ENCODE results near the gene SSX4. TPM values are rescaled to one million over a fixed set of nuclear protein-coding genes. Genes with fewer than 3 reads are reported as not detected.
"Not testable (repeated sequence)": the region's sequence is repeated elsewhere in the genome, so short reads cannot be mapped to it uniquely, and the experiment has no call there.

Gene SSX4
- polyA plus RNA-seq, 1 donor (not counting 4 experiments of a cell fraction or from before 2014, with no cell fraction given), result not detected

DNA sequence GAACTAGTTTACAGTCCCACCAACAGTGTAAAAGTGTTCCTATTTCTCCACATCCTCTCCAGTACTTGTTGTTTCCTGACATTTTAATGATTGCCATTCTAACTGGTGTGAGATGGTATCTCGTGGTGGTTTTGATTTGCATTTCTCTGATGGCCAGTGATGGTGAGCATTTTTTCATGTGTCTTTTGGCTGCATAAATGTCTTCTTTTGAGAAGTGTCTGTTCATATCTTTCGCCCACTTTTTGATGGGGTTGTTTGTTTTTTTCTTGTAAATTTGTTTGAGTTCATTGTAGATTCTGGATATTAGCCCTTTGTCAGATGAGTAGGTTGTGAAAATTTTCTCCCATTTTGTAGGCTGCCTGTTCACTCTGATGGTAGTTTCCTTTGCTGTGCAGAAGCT, 13.6 kb downstream of the SSX4 start:
- H3K4me2 ChIP-seq (ENCODE audit: control insufficient read depth, extremely low read depth, insufficient read depth, low read depth, low read length); dilution Hi-C loops (cut with MboI; ENCODE audit: extremely low pct_ligation_motif_present, low sequenced_read_pairs); H3K4me3 ChIP-seq (ENCODE audit: control insufficient read depth in 2 of 3, extremely low read depth in 1 of 3, insufficient read depth in 2 of 3, low read depth in 1 of 3, low read length in 3 of 3); H3K27me3 ChIP-seq (ENCODE audit: control insufficient read depth, extremely low read depth, insufficient read depth, low read length); H3K4me1 ChIP-seq (ENCODE audit: control insufficient read depth, extremely low read depth, insufficient read depth, low read length); DNase-seq (ENCODE audit: low read depth, low spot score); FAIRE-seq; H3K9me3 ChIP-seq (ENCODE audit: control insufficient read depth, low read depth, low read length); H3K9ac ChIP-seq (ENCODE audit: control insufficient read depth, extremely low read depth, insufficient read depth, low read length); H3K9me1 ChIP-seq (ENCODE audit: control insufficient read depth, extremely low read depth, insufficient read depth, low read length); H3K79me2 ChIP-seq (ENCODE audit: control insufficient read depth, insufficient read depth, low read length); H3K27ac ChIP-seq (ENCODE audit: control insufficient read depth, insufficient read depth, low read length); H2AFZ ChIP-seq (ENCODE audit: control insufficient read depth, low read length); H3K36me3 ChIP-seq (ENCODE audit: control insufficient read depth in 2 of 2, extremely low read depth in 1 of 2, insufficient read depth in 2 of 2, low read length in 2 of 2); H4K20me1 ChIP-seq (ENCODE audit: control insufficient read depth, extremely low read depth, insufficient read depth, low read length): not testable (repeated sequence)

DNA sequence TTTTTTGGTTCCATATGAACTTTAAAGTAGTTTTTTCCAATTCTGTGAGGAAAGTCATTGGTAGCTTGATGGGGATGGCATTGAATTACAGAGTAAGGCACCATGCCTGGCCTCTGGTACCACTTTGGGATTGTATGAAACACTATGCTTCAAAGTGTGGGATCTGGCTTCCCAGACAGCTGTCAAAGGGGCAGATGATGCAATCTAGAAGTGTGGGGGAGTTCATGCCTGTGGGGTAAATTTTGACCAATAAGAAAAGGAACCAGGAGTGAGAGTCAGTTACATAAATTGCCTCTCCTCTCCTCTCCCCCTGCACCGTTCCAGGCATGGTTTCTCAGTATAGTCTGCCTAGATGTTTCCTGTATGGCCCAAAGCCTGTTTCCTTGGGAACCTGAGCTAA, 14.5 kb downstream of the SSX4 start:
- DNase-seq (ENCODE audit: low read depth, low spot score); H3K36me3 ChIP-seq (ENCODE audit: control insufficient read depth in 2 of 2, extremely low read depth in 1 of 2, insufficient read depth in 2 of 2, low read length in 2 of 2); H3K4me3 ChIP-seq (ENCODE audit: control insufficient read depth in 2 of 3, extremely low read depth in 1 of 3, insufficient read depth in 2 of 3, low read depth in 1 of 3, low read length in 3 of 3); H3K9ac ChIP-seq (ENCODE audit: control insufficient read depth, extremely low read depth, insufficient read depth, low read length); H3K79me2 ChIP-seq (ENCODE audit: control insufficient read depth, insufficient read depth, low read length); H3K27ac ChIP-seq (ENCODE audit: control insufficient read depth, insufficient read depth, low read length); H3K27me3 ChIP-seq (ENCODE audit: control insufficient read depth, extremely low read depth, insufficient read depth, low read length); H2AFZ ChIP-seq (ENCODE audit: control insufficient read depth, low read length); H4K20me1 ChIP-seq (ENCODE audit: control insufficient read depth, extremely low read depth, insufficient read depth, low read length); dilution Hi-C loops (cut with MboI; ENCODE audit: extremely low pct_ligation_motif_present, low sequenced_read_pairs); H3K4me1 ChIP-seq (ENCODE audit: control insufficient read depth, extremely low read depth, insufficient read depth, low read length); H3K4me2 ChIP-seq (ENCODE audit: control insufficient read depth, extremely low read depth, insufficient read depth, low read depth, low read length); H3K9me3 ChIP-seq (ENCODE audit: control insufficient read depth, low read depth, low read length); H3K9me1 ChIP-seq (ENCODE audit: control insufficient read depth, extremely low read depth, insufficient read depth, low read length); FAIRE-seq: not testable (repeated sequence)

DNA sequence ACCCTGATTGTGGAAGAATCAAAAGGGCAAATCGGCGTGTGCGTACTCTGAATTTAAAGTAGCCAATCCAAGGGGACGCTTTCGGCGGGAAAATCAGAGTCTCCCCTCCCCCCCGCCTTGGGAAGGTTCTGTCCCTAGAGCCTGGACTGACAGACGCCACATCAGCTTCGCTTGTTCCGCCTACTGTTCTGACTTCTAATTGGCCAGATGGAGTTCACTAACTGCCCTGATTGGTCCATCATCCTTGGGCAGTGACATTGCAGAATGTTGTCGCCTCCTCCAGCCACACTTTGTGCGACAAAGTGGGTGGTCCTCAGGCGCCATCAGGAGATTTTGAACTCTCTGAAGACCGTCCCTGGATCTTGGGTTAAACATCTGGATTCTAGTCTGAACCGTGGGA, 28.5 kb downstream of the SSX4 start, which contains the start of gene SSX4B:
Gene SSX4B (minus strand): TSS at position 101 of the 400 bp plus-strand sequence. CDS start 588 bp downstream, outside the sequence.
- dilution Hi-C loops (cut with MboI; ENCODE audit: extremely low pct_ligation_motif_present, low sequenced_read_pairs); H3K9ac ChIP-seq (ENCODE audit: control insufficient read depth, extremely low read depth, insufficient read depth, low read length); H3K79me2 ChIP-seq (ENCODE audit: control insufficient read depth, insufficient read depth, low read length); DNase-seq (ENCODE audit: low read depth, low spot score); H3K27me3 ChIP-seq (ENCODE audit: control insufficient read depth, extremely low read depth, insufficient read depth, low read length); H3K4me1 ChIP-seq (ENCODE audit: control insufficient read depth, extremely low read depth, insufficient read depth, low read length); FAIRE-seq; H2AFZ ChIP-seq (ENCODE audit: control insufficient read depth, low read length); H3K9me1 ChIP-seq (ENCODE audit: control insufficient read depth, extremely low read depth, insufficient read depth, low read length); H4K20me1 ChIP-seq (ENCODE audit: control insufficient read depth, extremely low read depth, insufficient read depth, low read length); H3K4me3 ChIP-seq (ENCODE audit: control insufficient read depth in 2 of 3, extremely low read depth in 1 of 3, insufficient read depth in 2 of 3, low read depth in 1 of 3, low read length in 3 of 3); H3K27ac ChIP-seq (ENCODE audit: control insufficient read depth, insufficient read depth, low read length); H3K9me3 ChIP-seq (ENCODE audit: control insufficient read depth, low read depth, low read length); H3K36me3 ChIP-seq (ENCODE audit: control insufficient read depth in 2 of 2, extremely low read depth in 1 of 2, insufficient read depth in 2 of 2, low read length in 2 of 2); H3K4me2 ChIP-seq (ENCODE audit: control insufficient read depth, extremely low read depth, insufficient read depth, low read depth, low read length): not testable (repeated sequence)

DNA sequence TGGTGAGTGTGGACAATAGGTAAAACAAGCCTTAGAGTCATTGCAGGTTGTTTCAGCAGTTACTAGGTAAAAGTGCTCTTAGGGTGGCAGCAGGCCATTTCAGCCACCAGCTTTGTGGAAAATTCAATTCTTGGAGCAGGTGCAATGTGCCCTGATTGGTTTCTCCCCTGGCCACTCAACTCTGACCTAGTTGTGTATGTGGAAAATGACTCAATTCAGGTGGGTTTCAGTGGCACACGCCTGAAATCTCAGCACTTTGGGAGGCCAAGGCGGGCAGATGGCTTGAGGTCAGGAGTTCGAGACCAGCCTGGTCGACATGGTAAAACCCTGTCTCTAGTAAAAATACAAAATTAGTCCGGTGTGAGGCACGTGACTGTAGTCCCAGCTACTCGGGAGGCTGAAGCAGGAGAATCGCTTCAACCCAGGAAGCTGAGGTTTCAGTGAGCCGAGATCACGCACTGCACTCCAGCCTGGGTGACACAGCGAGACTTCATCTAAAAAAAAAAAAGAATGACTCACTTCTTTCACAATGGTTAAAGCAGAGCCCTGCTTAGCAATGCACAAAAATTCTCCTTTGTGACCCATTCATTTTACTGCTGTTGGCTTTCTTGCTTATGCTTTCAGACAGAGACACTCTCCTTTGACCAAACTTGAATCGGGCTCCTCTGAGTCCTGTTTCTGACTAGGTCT, 43.8 kb downstream of the SSX4 start:
- H2AFZ ChIP-seq (ENCODE audit: control insufficient read depth, low read length); H4K20me1 ChIP-seq (ENCODE audit: control insufficient read depth, extremely low read depth, insufficient read depth, low read length); H3K4me1 ChIP-seq (ENCODE audit: control insufficient read depth, extremely low read depth, insufficient read depth, low read length); H3K27ac ChIP-seq (ENCODE audit: control insufficient read depth, insufficient read depth, low read length); H3K9me3 ChIP-seq (ENCODE audit: control insufficient read depth, low read depth, low read length); H3K36me3 ChIP-seq (ENCODE audit: control insufficient read depth in 2 of 2, extremely low read depth in 1 of 2, insufficient read depth in 2 of 2, low read length in 2 of 2); H3K4me3 ChIP-seq (ENCODE audit: control insufficient read depth in 2 of 3, extremely low read depth in 1 of 3, insufficient read depth in 2 of 3, low read depth in 1 of 3, low read length in 3 of 3); dilution Hi-C loops (cut with MboI; ENCODE audit: extremely low pct_ligation_motif_present, low sequenced_read_pairs); DNase-seq (ENCODE audit: low read depth, low spot score); H3K9me1 ChIP-seq (ENCODE audit: control insufficient read depth, extremely low read depth, insufficient read depth, low read length); H3K79me2 ChIP-seq (ENCODE audit: control insufficient read depth, insufficient read depth, low read length); H3K4me2 ChIP-seq (ENCODE audit: control insufficient read depth, extremely low read depth, insufficient read depth, low read depth, low read length); H3K27me3 ChIP-seq (ENCODE audit: control insufficient read depth, extremely low read depth, insufficient read depth, low read length); H3K9ac ChIP-seq (ENCODE audit: control insufficient read depth, extremely low read depth, insufficient read depth, low read length): not testable (repeated sequence)
- FAIRE-seq, result peak; percentile 65

DNA sequence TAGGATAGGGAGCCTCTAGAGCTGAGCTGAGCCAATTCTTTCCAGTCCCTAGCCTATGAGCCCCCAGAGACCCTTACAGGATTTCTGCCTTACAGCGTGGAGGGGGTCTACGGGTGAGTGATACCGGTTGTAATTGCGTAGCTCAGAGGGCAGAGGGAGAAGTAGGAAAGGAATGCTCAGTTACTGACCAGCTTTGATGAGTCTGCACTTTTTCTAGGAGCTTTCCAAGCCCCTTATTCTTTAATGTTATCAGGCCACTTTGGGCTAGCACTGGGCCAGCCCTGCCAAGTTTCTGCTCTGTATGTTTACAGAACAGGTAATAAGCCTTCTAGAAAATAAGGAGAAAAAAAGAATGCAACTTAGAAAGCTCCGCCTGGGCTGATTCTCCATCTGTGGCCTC, 46.3 kb downstream of the SSX4 start:
- H3K4me1 ChIP-seq (ENCODE audit: control insufficient read depth, extremely low read depth, insufficient read depth, low read length); FAIRE-seq; H3K9me3 ChIP-seq (ENCODE audit: control insufficient read depth, low read depth, low read length); H3K9ac ChIP-seq (ENCODE audit: control insufficient read depth, extremely low read depth, insufficient read depth, low read length); DNase-seq (ENCODE audit: low read depth, low spot score); H3K4me3 ChIP-seq (ENCODE audit: control insufficient read depth in 2 of 3, extremely low read depth in 1 of 3, insufficient read depth in 2 of 3, low read depth in 1 of 3, low read length in 3 of 3); H3K36me3 ChIP-seq (ENCODE audit: control insufficient read depth in 2 of 2, extremely low read depth in 1 of 2, insufficient read depth in 2 of 2, low read length in 2 of 2); dilution Hi-C loops (cut with MboI; ENCODE audit: extremely low pct_ligation_motif_present, low sequenced_read_pairs); H3K27ac ChIP-seq (ENCODE audit: control insufficient read depth, insufficient read depth, low read length); H3K9me1 ChIP-seq (ENCODE audit: control insufficient read depth, extremely low read depth, insufficient read depth, low read length); H3K79me2 ChIP-seq (ENCODE audit: control insufficient read depth, insufficient read depth, low read length); H3K27me3 ChIP-seq (ENCODE audit: control insufficient read depth, extremely low read depth, insufficient read depth, low read length); H4K20me1 ChIP-seq (ENCODE audit: control insufficient read depth, extremely low read depth, insufficient read depth, low read length); H3K4me2 ChIP-seq (ENCODE audit: control insufficient read depth, extremely low read depth, insufficient read depth, low read depth, low read length); H2AFZ ChIP-seq (ENCODE audit: control insufficient read depth, low read length): not testable (repeated sequence)

All from keratinocyte (primary cell).